B cell (primary cell): Measurements from ENCODE around the gene TRAF3. TPM values are rescaled to one million over a fixed set of nuclear protein-coding genes. Genes with fewer than 3 reads are reported as not detected.

Source experiments
- ATAC-seq: fragments of 200-7000 bp; cut with Tn5 transposase; one replicate; pipeline ENCODE4 v1.10.0; 2021; ENCODE audit warnings: low read depth, mild to moderate bottlenecking, moderate number of reproducible peaks, moderate library complexity
- CTCF ChIA-PET: fragments of 350-600 bp; sonication (Branson Sonifier 250); formaldehyde crosslinking; loops from one replicate; lab custom pipeline; 2021; ENCODE audit warnings: antibody characterized with exemption, inconsistent platforms; lab: Charles Lee
- POLR2A ChIA-PET: fragments of 350-600 bp; sonication (Branson Sonifier 250); formaldehyde crosslinking; loops from one replicate; lab custom pipeline; 2021; ENCODE audit warnings: antibody characterized with exemption; lab: Charles Lee
- DNase-seq: peaks from one replicate; pipeline ENCODE4 v3.0.0; 2013
- H2AFZ ChIP-seq: 2 replicates; pipeline ENCODE4 v1.6.1; 2012; ENCODE audit warnings: mild to moderate bottlenecking, low read depth, low read length; ENCODE audit not compliant: insufficient read depth, poor library complexity, severe bottlenecking
- H3K27ac ChIP-seq, 2 donors: 1 replicate in 1 of 2; 2 replicates in 1 of 2; pipeline ENCODE4 v1.5.1; 2012 to 2013; ENCODE audit warnings: low read length in 2 of 2, mild to moderate bottlenecking in 2 of 2, moderate library complexity in 1 of 2
- H3K27me3 ChIP-seq, 4 experiments: fragments of 200-600 bp in 1 of 4; sonication (generic) in 1 of 4; replicated peaks in 1 of 4; 1 replicate in 2 of 4; 2 replicates in 2 of 4; pipeline versions ENCODE4 v1.6.1 to v1.7.0; 2013 to 2016; ENCODE audit warnings: low read length in 3 of 4, mild to moderate bottlenecking in 2 of 4, mixed read lengths in 1 of 4, moderate library complexity in 1 of 4; ENCODE audit not compliant: insufficient read depth in 4 of 4, control insufficient read depth in 3 of 4; ENCODE audit errors: control extremely low read depth in 1 of 4
- H3K36me3 ChIP-seq, 2 experiments: replicated peaks in 1 of 2; 1 replicate in 1 of 2; 2 replicates in 1 of 2; pipeline versions ENCODE4 v1.6.1 to v1.7.1; 2013; ENCODE audit warnings: low read length in 1 of 2; ENCODE audit not compliant: insufficient read depth in 2 of 2, control insufficient read depth in 1 of 2; ENCODE audit errors: control extremely low read depth in 1 of 2, extremely low read depth in 1 of 2
- H3K4me1 ChIP-seq, 2 donors: fragments of 200-600 bp in 1 of 2; sonication (generic) in 1 of 2; 1 replicate in 1 of 2; 2 replicates in 1 of 2; pipeline versions ENCODE4 v1.5.1 to v1.6.1; 2013 to 2017; ENCODE audit warnings: low read length in 2 of 2; ENCODE audit not compliant: control insufficient read depth in 2 of 2, insufficient read depth in 2 of 2
- H3K4me2 ChIP-seq: replicated peaks from 2 replicates; pipeline ENCODE3; 2012; ENCODE audit warnings: mild to moderate bottlenecking, low read depth, low read length; ENCODE audit not compliant: poor library complexity, severe bottlenecking
- H3K4me3 ChIP-seq, 5 experiments: fragments of 200-600 bp in 1 of 5; sonication (generic) in 1 of 5; 1 replicate in 3 of 5; 2 replicates in 2 of 5; pipeline versions ENCODE4 v1.5.1 to v1.7.0; 2011 to 2016; ENCODE audit warnings: low read length in 4 of 5, mild to moderate bottlenecking in 4 of 5, low read depth in 2 of 5, control low read depth in 1 of 5, moderate library complexity in 1 of 5; ENCODE audit not compliant: insufficient read depth in 1 of 5; ENCODE audit errors: control extremely low read depth in 1 of 5, extremely low read depth in 1 of 5
- H3K79me2 ChIP-seq: fragments of 200-600 bp; sonication (generic); one replicate; pipeline ENCODE4 v1.6.0; 2016; ENCODE audit warnings: low read length; ENCODE audit not compliant: control insufficient read depth, insufficient read depth
- H3K9ac ChIP-seq: fragments of 200-600 bp; sonication (generic); 2 replicates; pipeline ENCODE4 v1.6.1; 2017; ENCODE audit warnings: mild to moderate bottlenecking, low read length, moderate library complexity
- H3K9me3 ChIP-seq, 3 donors: one replicate each; pipeline versions ENCODE4 v1.6.1 to v1.7.1; 2013; ENCODE audit warnings: low read length in 2 of 3; ENCODE audit not compliant: control insufficient read depth in 2 of 3, insufficient read depth in 1 of 3; ENCODE audit errors: control extremely low read depth in 1 of 3
- H4K20me1 ChIP-seq: 2 replicates; pipeline ENCODE4 v1.6.0; 2012; ENCODE audit warnings: mild to moderate bottlenecking, low read length; ENCODE audit not compliant: insufficient read depth, control insufficient read depth, poor library complexity, severe bottlenecking
- H3K27ac Mint-ChIP-seq: one replicate; pipeline ENCODE4 v1.8.0; 2021; ENCODE audit warnings: mixed read lengths
- H3K27me3 Mint-ChIP-seq: one replicate; pipeline ENCODE4 v1.8.0; 2021; ENCODE audit warnings: mixed read lengths
- H3K4me1 Mint-ChIP-seq: one replicate; pipeline ENCODE4 v1.8.0; 2021; ENCODE audit warnings: mixed read lengths
- H3K4me3 Mint-ChIP-seq: one replicate; pipeline ENCODE4 v1.8.0; 2021; ENCODE audit warnings: mixed read lengths
- H3K9me3 Mint-ChIP-seq: one replicate; pipeline ENCODE4 v1.8.0; 2022; ENCODE audit warnings: mixed read lengths; ENCODE audit not compliant: insufficient read depth
- CTCF ChIP-seq: fragments of 200-600 bp; IDR thresholded peaks from one replicate; pipeline ENCODE4 v1.8.0; 2022; ENCODE audit warnings: antibody characterized with exemption, mild to moderate bottlenecking
- EZH2 ChIP-seq: IDR thresholded peaks from 2 replicates; pipeline ENCODE4 v1.6.1; 2012; ENCODE audit warnings: borderline replicate concordance, low read depth, mild to moderate bottlenecking, moderate library complexity, low read length; ENCODE audit not compliant: insufficient read depth, poor library complexity, severe bottlenecking
- WGBS: methylation state at CpG from one replicate; pipeline ENCODE4 v1.1.5; 2013; ENCODE audit warnings: missing lambda C conversion rate; ENCODE audit not compliant: insufficient coverage; 5-methylcytosine and 5-hydroxymethylcytosine counted together
- intact Hi-C: fragments of 100-400 bp; cut with micrococcal nuclease; formaldehyde crosslinking; loops from one replicate; pipeline ENCODE4 v1.10.0; 2022
- polyA plus RNA-seq: library from polyadenylated mRNA; depleted of rRNA; stranded (reverse); fragments of >200 nt; gene quantifications from 2 replicates; pipeline ENCODE4 v1.2.3, GENCODE V29; 2012
- total RNA-seq, 2 donors: library from RNA; stranded (reverse); fragments of 120-200 nt in 1 of 2; gene quantifications; 1 replicate in 1 of 2; 2 replicates in 1 of 2; pipeline versions ENCODE4 v1.2.3 to v1.2.4, GENCODE V29; 2013 to 2022

The TRAF3 gene
- total and polyA plus RNA-seq, 2 donors (not counting 1 experiment from before 2014, with no cell fraction given), result 42.8 to 89.8 TPM

GRCh38 chr14:102806447-102806846 is 29.2 kb downstream of the TRAF3 start:
- intact Hi-C loops, result loop anchor here (2.0 kb wide), 1 partner anchor 38 kb away; no protein-coding TSS in a partner anchor
- no peak for TF ChIP-seq CTCF
- no peak for TF ChIP-seq EZH2
- Histone ChIP-seq H3K79me2 (peaks cover 98% of the 10 kb centered on the region), H3K9me3 (no peaks in the 10 kb centered on the region), H3K4me1 (peaks cover 78 to 85% of the 10 kb centered on the region in 2 donors), H3K4me2 (peak overlapping the region; percentile 68), H3K27ac (peak overlapping the region; percentile 82 to 85), H3K4me3 (peak overlapping the region in 1 of 5 experiments; percentile 49), H3K9ac (peak overlapping the region; percentile 38), H2AFZ (no peak overlapping the region), H3K27me3 (no peaks in the 10 kb centered on the region), H4K20me1 (peaks cover 16% of the 10 kb centered on the region), H3K36me3 (peaks cover 0 to 8% of the 10 kb centered on the region in 2 experiments)
- no peak for ATAC-seq
- H3K27ac Mint-ChIP-seq, result peak overlapping the region; percentile 97
- H3K4me1 Mint-ChIP-seq, result peaks cover 80% of the 10 kb centered on the region
- no peaks in the 10 kb centered on the region for H3K9me3 Mint-ChIP-seq
- no peak for DNase-seq
- peak overlapping the region; percentile 72 for H3K4me3 Mint-ChIP-seq
- CTCF ChIA-PET, result interaction anchor here (0.7 to 2.0 kb wide), 5 partner anchors 15 to 113 kb away, joined by 3 to 11 read pairs (median 3); no protein-coding TSS in a partner anchor
- WGBS, result 51% methylated on average over 4 of the region's 4 CpGs
- POLR2A ChIA-PET, result no interaction called here
- no peaks in the 10 kb centered on the region for H3K27me3 Mint-ChIP-seq

GRCh38 chr14:102807013-102807406 is 29.8 kb downstream of the TRAF3 start:
- Histone ChIP-seq H3K4me3 (no peak overlapping the region), H3K36me3 (peaks cover 0 to 8% of the 10 kb centered on the region in 2 experiments), H3K9ac (peak overlapping the region; percentile 23), H3K79me2 (peaks cover 100% of the 10 kb centered on the region), H4K20me1 (peaks cover 21% of the 10 kb centered on the region), H3K9me3 (no peaks in the 10 kb centered on the region), H3K27ac (peak overlapping the region; percentile 82 to 85), H3K27me3 (no peaks in the 10 kb centered on the region), H3K4me2 (peak overlapping the region; percentile 68), H2AFZ (no peak overlapping the region), H3K4me1 (peaks cover 80 to 91% of the 10 kb centered on the region in 2 donors)
- Mint-ChIP-seq H3K4me1 (peaks cover 85% of the 10 kb centered on the region), H3K9me3 (no peaks in the 10 kb centered on the region), H3K27me3 (no peaks in the 10 kb centered on the region), H3K4me3 (peak overlapping the region; percentile 72), H3K27ac (peak overlapping the region; percentile 97)
- WGBS, result 81% methylated on average over 4 of the region's 4 CpGs
- POLR2A ChIA-PET, result interaction anchor here (1.0 kb wide), 1 partner anchor 29 kb away, joined by 3 read pairs; no protein-coding TSS in a partner anchor
- ATAC-seq, result no peak
- intact Hi-C loops, result loop anchor here (1.0 to 2.0 kb wide), 2 partner anchors 38 to 94 kb away; no protein-coding TSS in a partner anchor
- CTCF ChIA-PET, result interaction anchor here (0.9 to 2.0 kb wide), 5 partner anchors 11 to 113 kb away, joined by 3 to 11 read pairs (median 3); no protein-coding TSS in a partner anchor
- TF ChIP-seq EZH2 (no peak), CTCF (no peak)
- DNase-seq, result no peak
